Muscle of leg (tissue), 11 donors: ENCODE results near the gene STXBP4. TPM values are rescaled to one million over a fixed set of nuclear protein-coding genes. Genes with fewer than 3 reads are reported as not detected.

Source experiments
- DNase-seq: peaks from one replicate; pipeline ENCODE4 v3.0.0; 2013
- H3K27ac ChIP-seq: one replicate; pipeline ENCODE4 v1.5.1; 2013; ENCODE audit warnings: mild to moderate bottlenecking, low read length, control low read depth
- H3K27me3 ChIP-seq: one replicate; pipeline ENCODE4 v1.6.1; 2013; ENCODE audit warnings: low read length; ENCODE audit not compliant: control insufficient read depth, insufficient read depth
- H3K36me3 ChIP-seq: one replicate; pipeline ENCODE4 v1.6.1; 2013; ENCODE audit warnings: low read length; ENCODE audit not compliant: control insufficient read depth, insufficient read depth
- H3K4me1 ChIP-seq: one replicate; pipeline ENCODE4 v1.6.1; 2013; ENCODE audit warnings: low read length; ENCODE audit not compliant: control insufficient read depth, insufficient read depth
- H3K4me3 ChIP-seq: one replicate; pipeline ENCODE4 v1.5.1; 2013; ENCODE audit warnings: low read length, control low read depth
- H3K9me3 ChIP-seq: replicated peaks from 2 replicates; pipeline ENCODE4 v1.6.1; 2013; ENCODE audit warnings: low read depth, low read length; ENCODE audit not compliant: control insufficient read depth
- WGBS: methylation state at CpG from one replicate; pipeline ENCODE4 v1.1.5; 2013; ENCODE audit warnings: missing lambda C conversion rate; ENCODE audit not compliant: insufficient coverage; 5-methylcytosine and 5-hydroxymethylcytosine counted together
- polyA plus RNA-seq, 8 donors: library from polyadenylated mRNA; unstranded; fragments of 120-200 nt; gene quantifications; one replicate each; pipeline versions ENCODE4 v1.2.1 to v1.2.3, GENCODE V29; 2013; ENCODE audit warnings: inconsistent platforms in 1 of 8, low replicate concordance in 1 of 8; ENCODE audit not compliant: insufficient read length in 8 of 8, insufficient read depth in 1 of 8
- total RNA-seq: library from RNA; stranded (reverse); fragments of 120-200 nt; gene quantifications from one replicate; pipeline ENCODE4 v1.2.4, GENCODE V29; 2013

Gene STXBP4
- total and polyA plus RNA-seq, 9 donors: 3.0 to 10.6 (median 4.1) TPM

DNA sequence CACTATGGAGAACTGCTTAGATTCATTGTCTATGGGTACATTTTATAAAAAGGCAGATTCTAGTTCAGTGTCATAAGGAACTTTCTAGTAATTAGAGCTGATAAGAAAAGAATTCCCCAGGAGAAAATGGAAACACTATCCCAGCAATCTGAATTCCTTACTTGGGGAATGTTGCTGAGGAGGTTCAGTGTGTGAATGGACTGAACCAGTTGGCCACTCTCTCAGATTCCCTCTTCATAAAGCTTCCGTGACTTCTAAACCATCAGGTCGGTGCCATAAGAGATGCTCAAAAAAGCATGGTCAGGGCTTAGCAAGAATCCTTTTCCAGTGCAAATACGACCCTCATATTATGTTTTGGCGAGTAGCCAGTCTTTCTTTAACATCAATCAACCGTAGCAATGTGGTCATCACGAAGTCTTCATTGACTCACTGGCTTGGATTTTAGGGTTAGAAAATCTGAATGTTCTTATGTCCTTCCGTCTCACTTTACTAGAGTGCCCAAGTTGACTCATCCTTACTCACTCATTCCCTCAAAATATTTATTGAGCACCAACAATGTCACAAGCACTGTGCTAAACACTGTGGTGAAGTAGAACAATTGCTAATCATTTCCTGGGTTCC is 193.5 kb downstream of the STXBP4 start:
- DNase-seq: no peak
- WGBS: no CpG with 5 or more reads among the region's 7 CpGs
- no peaks in the 10 kb centered on the region for H3K9me3 ChIP-seq
- H3K4me3 ChIP-seq: no peak overlapping the region
- H3K4me1 ChIP-seq: no peaks in the 10 kb centered on the region
- H3K27ac ChIP-seq: no peak overlapping the region
- peaks cover 3% of the 10 kb centered on the region for H3K36me3 ChIP-seq
- H3K27me3 ChIP-seq: no peaks in the 10 kb centered on the region

DNA sequence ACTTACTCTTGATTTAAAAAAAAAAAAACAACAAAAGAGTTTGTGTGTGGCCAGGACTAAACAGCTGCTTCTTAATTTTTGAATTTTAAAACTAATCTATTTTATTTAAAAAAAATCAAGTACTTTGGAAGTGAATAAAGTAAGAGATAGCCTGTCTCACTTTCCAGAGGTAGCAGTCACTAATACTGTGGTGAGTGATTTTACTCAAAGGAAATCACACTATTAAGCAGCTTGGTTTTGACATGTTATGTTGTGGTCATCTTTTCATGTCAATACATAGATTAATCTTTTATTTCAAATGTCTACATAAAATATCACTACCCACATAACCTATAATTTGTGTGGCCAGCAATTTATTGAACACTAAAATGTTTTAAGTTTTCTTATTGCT is 194.0 kb downstream of the STXBP4 start:
- no peaks in the 10 kb centered on the region for H3K4me1 ChIP-seq
- no peaks in the 10 kb centered on the region for H3K27me3 ChIP-seq
- peaks cover 3% of the 10 kb centered on the region for H3K36me3 ChIP-seq
- H3K4me3 ChIP-seq: no peak overlapping the region
- H3K9me3 ChIP-seq: no peaks in the 10 kb centered on the region
- H3K27ac ChIP-seq: no peak overlapping the region
- no peak for DNase-seq

DNA sequence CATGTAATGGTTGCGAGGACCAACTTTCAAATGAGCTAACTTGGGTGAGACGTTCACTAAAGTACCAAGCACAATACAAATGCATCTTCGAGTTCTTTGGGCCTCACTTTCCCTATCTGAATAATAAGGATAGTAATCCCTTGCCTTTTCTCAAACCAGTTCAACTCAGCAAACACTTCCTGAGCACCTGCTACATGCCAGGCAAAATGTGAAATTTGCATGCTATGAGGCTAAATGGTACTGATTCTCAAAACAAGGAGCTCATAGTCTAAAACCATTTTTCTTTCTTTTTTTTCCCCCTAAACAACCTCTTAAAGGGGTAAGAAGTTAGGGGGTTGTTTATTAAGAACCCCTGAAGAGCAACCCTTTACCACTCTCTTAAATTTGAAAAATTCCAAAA is 194.8 kb downstream of the STXBP4 start:
- no peak overlapping the region for H3K4me3 ChIP-seq
- H3K36me3 ChIP-seq: peaks cover 3% of the 10 kb centered on the region
- H3K4me1 ChIP-seq: no peaks in the 10 kb centered on the region
- WGBS: 80% methylated on average over 2 of the region's 3 CpGs
- H3K27ac ChIP-seq: no peak overlapping the region
- H3K9me3 ChIP-seq: no peaks in the 10 kb centered on the region
- H3K27me3 ChIP-seq: no peaks in the 10 kb centered on the region
- DNase-seq: no peak

DNA sequence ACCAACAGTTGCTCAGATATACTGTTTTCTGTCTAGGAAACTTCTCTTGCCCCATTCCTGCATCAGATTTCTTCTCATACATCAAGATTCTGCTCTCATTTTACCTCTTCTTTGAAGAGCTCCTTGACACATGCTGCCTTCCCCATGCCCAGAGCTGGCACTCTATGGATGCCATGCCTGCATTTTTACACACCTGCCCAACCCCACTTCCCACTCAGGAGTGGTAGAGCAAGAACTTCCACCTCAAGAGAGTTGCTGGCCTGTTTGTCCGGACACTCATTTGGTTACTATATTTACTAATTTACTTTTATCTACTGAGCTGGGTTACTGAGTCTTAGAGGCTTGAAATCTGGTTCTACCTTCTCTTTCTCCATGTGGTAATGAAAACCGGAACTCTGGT is 197.9 kb downstream of the STXBP4 start:
- H3K27ac ChIP-seq: no peak overlapping the region
- WGBS: no CpG with 5 or more reads among the region's 2 CpGs
- no peak for DNase-seq
- H3K36me3 ChIP-seq: no peaks in the 10 kb centered on the region
- H3K9me3 ChIP-seq: no peaks in the 10 kb centered on the region
- H3K4me1 ChIP-seq: no peaks in the 10 kb centered on the region
- no peaks in the 10 kb centered on the region for H3K27me3 ChIP-seq
- no peak overlapping the region for H3K4me3 ChIP-seq

DNA sequence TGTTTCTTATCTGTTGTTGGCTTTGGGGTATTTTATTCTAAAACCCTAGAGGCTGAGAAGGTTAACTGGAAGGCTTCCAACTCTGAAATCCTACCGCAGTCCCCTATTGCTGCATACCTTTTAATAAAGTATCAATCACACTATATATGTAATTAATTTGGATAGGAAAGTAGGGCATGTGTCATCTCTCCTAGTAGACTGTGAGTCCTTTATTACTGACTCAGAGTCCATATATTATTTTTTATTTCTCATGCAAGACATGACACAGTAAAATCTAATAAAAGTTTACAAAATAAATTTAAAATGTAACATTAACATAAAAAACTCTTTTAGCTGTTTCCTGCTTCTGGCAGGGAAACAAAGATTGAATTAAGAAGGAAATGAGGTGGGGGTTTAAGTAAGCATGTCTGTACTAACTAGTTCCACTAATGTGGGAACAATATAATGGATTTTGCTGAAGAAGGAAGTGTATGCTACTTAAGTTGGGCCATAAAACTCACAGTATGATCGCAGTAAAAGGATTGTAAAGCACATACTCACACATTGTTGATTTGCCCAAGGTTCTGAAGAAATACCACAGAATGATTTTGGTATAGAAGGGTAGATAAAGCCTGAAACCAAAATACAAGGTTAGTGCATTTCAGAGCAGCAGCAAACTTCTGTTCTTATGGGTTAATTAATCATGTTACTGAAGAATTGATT is 198.6 kb downstream of the STXBP4 start:
- no peaks in the 10 kb centered on the region for H3K4me1 ChIP-seq

DNA sequence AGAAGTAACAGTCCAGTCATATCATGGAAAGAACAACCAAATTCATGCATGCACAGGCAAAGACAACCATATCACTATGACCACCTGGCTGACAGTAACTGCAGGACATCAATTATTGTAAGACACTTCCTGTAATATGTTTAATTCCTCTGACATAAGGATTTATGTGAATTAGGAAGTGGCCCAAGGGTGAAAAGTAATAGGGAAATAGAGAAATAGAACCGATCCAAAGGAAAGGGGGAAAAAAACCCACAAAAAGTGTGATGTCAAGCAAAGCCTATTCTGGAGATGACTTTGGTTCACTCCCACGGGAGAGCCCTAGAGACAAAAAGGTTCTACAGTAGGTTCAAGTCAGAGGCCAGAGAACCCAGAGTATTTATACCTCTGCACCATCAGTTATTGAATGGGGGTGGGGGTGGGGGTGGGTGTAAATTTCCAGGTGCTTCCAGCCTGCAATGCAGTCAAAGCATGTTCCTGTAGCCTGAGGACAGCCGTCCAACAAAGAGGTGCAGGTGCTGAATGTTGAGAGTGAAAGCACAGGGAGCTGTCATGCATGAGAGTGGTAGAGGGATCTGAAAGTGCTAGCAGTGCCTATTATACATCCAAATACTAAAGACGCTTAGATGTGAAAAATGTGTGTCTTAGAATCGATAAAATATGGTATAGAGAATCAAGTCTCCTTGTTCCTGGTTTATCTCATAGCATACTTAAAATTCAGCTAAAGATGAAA is 200.6 kb downstream of the STXBP4 start:
- no peaks in the 10 kb centered on the region for H3K27me3 ChIP-seq
- peaks cover 3% of the 10 kb centered on the region for H3K9me3 ChIP-seq
- WGBS: 63% methylated on average over 3 of the region's 5 CpGs
- H3K4me1 ChIP-seq: no peaks in the 10 kb centered on the region
- no peak for DNase-seq
- no peak overlapping the region for H3K4me3 ChIP-seq
- H3K36me3 ChIP-seq: no peaks in the 10 kb centered on the region
- H3K27ac ChIP-seq: no peak overlapping the region

More for the DNA sequence above, 198.6 kb downstream of the STXBP4 start:
- Histone ChIP-seq H3K9me3 (no peaks in the 10 kb centered on the region), H3K27me3 (no peaks in the 10 kb centered on the region), H3K4me3 (no peak overlapping the region), H3K36me3 (no peaks in the 10 kb centered on the region), H3K27ac (no peak overlapping the region)
- no peak for DNase-seq
- WGBS: no CpG with 5 or more reads among the region's 2 CpGs

DNA sequence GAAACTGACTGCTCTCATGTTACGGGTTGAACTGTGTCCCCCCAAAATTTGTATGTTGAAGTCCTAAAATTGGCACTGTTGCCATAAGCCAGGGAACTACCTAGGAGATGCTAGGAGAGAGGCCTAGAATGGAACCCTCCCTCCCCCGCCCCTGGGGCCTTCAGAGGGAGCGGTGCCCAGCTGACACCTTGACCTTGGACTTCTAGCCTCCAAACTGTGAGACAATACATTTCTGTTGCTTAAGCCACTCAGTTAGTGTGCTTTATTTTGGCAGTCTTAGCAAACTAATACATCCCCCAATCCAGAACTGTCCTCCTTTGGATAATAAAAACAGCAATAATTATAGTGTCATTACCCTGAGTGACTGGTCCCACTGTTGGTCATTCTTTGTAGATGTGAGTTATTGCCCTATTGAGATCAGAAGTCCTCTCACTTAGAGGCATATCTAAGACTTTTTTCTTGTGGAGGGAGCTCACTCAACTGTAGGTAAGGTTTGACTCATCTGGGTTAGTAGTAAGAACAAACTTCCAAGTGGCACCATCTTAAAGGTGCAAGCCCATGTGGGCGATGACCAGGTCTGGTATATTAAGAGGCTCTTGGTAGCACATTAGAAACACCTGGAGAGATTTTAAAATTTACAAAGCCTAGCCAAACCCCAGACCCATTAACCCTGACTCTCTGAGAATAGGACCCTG is 203.2 kb downstream of the STXBP4 start:
- no CpG with 5 or more reads among the region's 4 CpGs for WGBS
- H3K4me1 ChIP-seq: no peaks in the 10 kb centered on the region
- H3K27me3 ChIP-seq: no peaks in the 10 kb centered on the region
- H3K4me3 ChIP-seq: no peak overlapping the region
- no peak overlapping the region for H3K27ac ChIP-seq
- no peak for DNase-seq
- peaks cover 5% of the 10 kb centered on the region for H3K9me3 ChIP-seq
- no peaks in the 10 kb centered on the region for H3K36me3 ChIP-seq

DNA sequence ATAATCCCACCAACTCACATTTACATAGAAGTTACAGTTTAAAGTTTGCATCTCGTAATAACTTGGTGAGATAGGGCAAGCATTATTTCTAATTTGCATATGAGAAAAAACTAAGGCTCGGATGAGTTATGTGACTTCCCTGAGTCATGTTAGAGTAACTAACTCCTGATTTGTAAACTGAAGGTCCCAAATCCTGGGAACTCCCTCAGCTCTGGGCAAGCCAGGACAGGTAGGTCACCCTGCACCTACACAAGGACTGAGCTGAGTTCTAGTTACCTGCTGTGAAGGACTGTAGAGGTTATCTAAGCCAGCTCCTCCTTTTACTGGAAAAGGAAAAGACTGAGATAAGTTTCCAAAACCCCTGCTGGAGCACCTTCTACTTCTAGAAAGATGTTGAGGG is 204.0 kb downstream of the STXBP4 start:
- Histone ChIP-seq H3K4me1 (no peaks in the 10 kb centered on the region), H3K27ac (no peak overlapping the region), H3K36me3 (no peaks in the 10 kb centered on the region), H3K4me3 (no peak overlapping the region), H3K9me3 (peaks cover 5% of the 10 kb centered on the region), H3K27me3 (no peaks in the 10 kb centered on the region)
- no peak for DNase-seq
- no CpG with 5 or more reads among the region's 2 CpGs for WGBS

DNA sequence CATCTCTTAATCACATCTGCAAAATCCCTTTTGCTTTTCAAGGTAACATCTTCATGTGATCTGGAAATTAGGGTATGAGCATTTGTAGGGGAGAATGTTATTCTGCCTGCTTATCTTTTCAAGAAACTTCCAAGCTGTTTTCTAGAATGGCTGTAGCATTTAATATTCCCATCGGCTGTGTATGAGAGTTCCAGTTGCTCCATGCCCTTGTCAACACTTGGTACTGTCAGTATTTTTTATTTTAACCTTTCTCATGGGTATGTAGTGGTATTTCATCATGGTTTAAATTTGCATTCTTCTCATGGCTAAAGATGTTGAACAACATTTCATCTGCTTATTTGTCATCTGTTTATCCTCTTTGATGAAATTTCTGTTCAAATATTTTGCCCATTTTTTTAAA is 205.6 kb downstream of the STXBP4 start:
- Histone ChIP-seq H3K9me3 (peaks cover 5% of the 10 kb centered on the region), H3K36me3 (no peaks in the 10 kb centered on the region), H3K27ac (no peak overlapping the region), H3K4me1 (no peaks in the 10 kb centered on the region), H3K4me3 (no peak overlapping the region), H3K27me3 (no peaks in the 10 kb centered on the region)
- no CpG with 5 or more reads among the region's 1 CpG for WGBS
- no peak for DNase-seq

DNA sequence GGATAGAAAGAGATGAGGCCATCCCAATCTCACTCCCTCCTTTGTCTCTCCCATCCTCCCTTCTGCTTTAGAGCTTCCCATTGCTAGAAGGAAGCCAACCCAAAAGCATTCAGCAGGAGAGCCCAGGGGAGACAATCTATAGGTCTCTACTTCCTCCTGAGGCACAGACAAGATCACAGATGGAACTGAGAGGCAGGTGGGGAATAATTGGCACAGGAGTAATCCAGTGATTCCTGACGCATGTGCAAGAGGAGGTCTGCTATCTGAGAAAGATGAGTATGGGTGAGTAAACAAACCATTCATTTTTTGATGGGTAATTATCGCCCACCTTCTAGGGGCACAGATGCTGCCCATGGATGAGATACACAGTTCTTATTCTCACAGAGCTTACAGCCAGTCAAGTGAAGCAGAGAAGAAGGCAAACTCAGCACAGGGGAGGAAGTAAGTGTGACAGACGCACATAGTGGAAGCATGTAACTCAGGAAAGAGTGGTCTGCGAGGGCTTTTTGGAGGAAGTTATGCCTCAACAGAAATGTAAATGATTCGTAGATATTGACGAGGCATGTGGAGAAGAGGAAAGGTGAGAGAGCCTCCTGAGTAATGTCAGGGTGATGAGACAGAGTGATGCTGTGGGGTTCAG is 207.3 kb downstream of the STXBP4 start:
- H3K4me3 ChIP-seq: no peak overlapping the region
- 82% methylated on average over 5 of the region's 6 CpGs for WGBS

More for the DNA sequence above, 207.3 kb downstream of the STXBP4 start:
- no peak overlapping the region for H3K27ac ChIP-seq
- DNase-seq: no peak
- peaks cover 5% of the 10 kb centered on the region for H3K9me3 ChIP-seq
- no peaks in the 10 kb centered on the region for H3K4me1 ChIP-seq
- H3K36me3 ChIP-seq: no peaks in the 10 kb centered on the region
- H3K27me3 ChIP-seq: no peaks in the 10 kb centered on the region
